PFSK-1 (cell line): ENCODE data around the gene VAV2.

Experiments used
- FOXP2 ChIP-seq: optimal IDR thresholded peaks from 2 replicates; pipeline ENCODE3; 2011; ENCODE audit warnings: borderline replicate concordance, control low read depth, inconsistent platforms; ENCODE audit not compliant: insufficient read depth; ENCODE audit errors: extremely low read length, extremely low read depth
- POLR2AphosphoS5 ChIP-seq: IDR thresholded peaks from 2 replicates; pipeline ENCODE4 v1.6.1; 2012; ENCODE audit warnings: low read depth, mild to moderate bottlenecking, control low read depth, low read length, moderate library complexity
- REST ChIP-seq, 2 experiments: IDR thresholded peaks; 2 replicates each; pipeline versions ENCODE4 v1.6.1 to v1.8.0; 2011 to 2012; ENCODE audit warnings: low read depth in 2 of 2, low read length in 2 of 2, control low read depth in 1 of 2, inconsistent platforms in 1 of 2, mild to moderate bottlenecking in 1 of 2, moderate library complexity in 1 of 2; ENCODE audit not compliant: insufficient read depth in 1 of 2
- SIN3A ChIP-seq: IDR thresholded peaks from 2 replicates; pipeline ENCODE4 v1.6.1; 2012; ENCODE audit warnings: mild to moderate bottlenecking, low read length, moderate library complexity, borderline replicate concordance; ENCODE audit not compliant: insufficient read depth
- TAF1 ChIP-seq: IDR thresholded peaks from 2 replicates; pipeline ENCODE4 v1.6.1; 2012; ENCODE audit warnings: low read length, control low read depth, borderline replicate concordance; ENCODE audit not compliant: insufficient read depth

The VAV2 gene

DNA sequence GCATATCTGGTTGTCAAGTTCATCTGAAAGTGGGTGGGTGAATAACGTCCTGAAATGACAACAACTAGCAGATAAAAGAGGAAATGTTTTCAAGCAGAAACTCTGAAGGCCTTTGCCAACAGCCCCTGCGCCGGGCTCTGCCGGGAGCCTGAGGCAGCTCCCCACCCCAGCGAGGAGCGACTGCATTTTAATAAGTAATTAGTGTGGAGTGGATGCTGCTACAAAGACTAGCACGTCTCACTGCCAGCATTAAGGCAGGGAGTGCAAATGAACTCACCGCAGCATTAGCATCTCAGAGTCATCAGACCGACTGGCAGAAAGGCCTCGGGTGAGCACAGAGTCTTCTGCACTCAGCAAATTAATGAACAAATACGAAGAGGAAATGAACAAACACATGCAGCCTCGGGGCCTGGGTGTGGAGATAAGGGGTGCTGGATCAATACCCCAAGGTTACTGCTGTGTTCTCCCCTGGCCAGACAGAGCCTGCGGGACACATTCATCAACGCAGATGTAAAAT is 63.8 kb downstream of the VAV2 start:
- TF ChIP-seq TAF1 (no peak), FOXP2 (no peak), POLR2AphosphoS5 (no peak), REST (IDR thresholded peaks at IDR 0.05; ENCODE audit: insufficient read depth in 1 of 2, low read depth in 2 of 2, low read length in 2 of 2) (no peak), SIN3A (no peak)

- no peak for TF ChIP-seq POLR2AphosphoS5
- TF ChIP-seq TAF1, result no peak
- TF ChIP-seq SIN3A, result no peak
- TF ChIP-seq FOXP2, result no peak
- TF ChIP-seq REST (IDR thresholded peaks at IDR 0.05; ENCODE audit: insufficient read depth in 1 of 2, low read depth in 2 of 2, low read length in 2 of 2), result no peak
These were observed 65.1 kb downstream of the VAV2 start for GRCh38 chr9:133927041-133927440.

DNA sequence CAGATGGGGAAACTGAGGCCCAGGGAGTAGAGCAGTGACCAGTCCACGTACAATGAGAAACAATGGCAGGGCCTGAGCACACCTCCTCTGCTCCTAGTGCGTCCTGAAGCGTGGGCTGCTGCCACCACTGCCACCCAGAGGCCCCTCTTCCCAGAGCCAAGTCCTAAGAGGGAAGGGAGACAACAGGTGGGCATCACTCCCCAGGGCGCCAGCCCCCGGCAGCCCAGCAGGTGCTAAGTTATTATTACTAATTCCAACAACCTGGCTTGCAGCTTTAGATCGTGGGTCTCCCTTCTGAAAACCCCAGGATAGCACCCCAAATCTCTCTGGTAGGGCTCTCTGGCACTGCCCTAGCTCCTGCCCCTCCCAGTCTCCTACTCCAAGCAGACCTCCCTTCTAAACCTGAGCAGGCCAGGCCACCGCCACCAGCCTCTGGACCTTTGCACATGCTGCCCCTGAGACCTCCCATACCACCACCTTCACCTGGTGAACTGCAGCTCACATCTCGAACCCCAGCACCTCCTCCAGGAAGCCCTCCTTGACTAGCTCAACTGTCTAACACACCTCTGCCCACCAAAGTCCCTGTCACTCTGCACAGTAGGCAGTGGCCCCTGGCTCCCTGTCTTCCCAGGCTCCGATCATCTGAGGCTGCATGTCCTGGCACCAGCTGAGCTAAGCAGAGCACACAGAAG is 65.8 kb downstream of the VAV2 start:
- TF ChIP-seq FOXP2, result no peak
- no peak for TF ChIP-seq SIN3A
- no peak for TF ChIP-seq TAF1
- TF ChIP-seq REST (IDR thresholded peaks at IDR 0.05; ENCODE audit: insufficient read depth in 1 of 2, low read depth in 2 of 2, low read length in 2 of 2), result no peak
- TF ChIP-seq POLR2AphosphoS5, result no peak

DNA sequence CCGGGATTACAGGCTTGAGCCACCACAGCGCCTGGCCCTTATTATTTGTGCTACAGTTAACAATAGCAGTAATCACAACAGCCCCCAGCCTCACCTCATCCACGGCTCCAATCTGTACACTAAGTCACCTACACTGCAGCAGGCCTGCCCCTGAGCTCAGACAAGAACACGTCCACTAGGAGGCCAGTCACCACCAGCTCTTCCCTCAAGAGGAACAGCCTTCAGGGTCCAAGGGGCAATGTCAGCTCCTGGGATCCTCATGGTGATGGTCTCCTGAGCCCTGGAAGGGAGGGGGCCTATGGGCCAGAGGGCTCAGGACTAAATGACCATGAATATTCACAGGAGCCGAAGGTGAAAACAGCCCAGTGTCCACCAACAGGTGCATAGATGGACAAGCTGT is 67.7 kb downstream of the VAV2 start:
- TF ChIP-seq SIN3A (no peak), TAF1 (no peak), POLR2AphosphoS5 (no peak), REST (IDR thresholded peaks at IDR 0.05; ENCODE audit: insufficient read depth in 1 of 2, low read depth in 2 of 2, low read length in 2 of 2) (no peak), FOXP2 (no peak)

DNA sequence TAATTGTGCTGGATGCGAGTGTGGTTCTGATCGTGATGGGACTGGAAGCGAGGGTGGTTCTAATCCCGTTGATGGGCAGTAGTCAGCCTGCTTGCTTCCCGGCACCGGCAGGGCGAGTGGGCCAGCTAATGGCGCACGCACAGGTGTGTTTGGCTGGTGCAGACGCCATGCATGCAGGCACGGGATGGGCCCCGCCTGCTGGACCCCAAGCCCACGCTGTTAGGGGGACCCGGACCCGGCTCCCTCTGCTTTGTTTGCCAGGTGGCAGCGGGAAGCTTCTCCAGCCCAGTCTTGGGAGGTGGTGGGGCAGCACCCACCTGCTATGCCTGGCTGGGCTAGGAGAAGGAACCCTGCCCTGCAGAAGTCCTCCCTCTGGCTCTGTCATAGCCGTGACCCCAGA is 70.3 kb downstream of the VAV2 start:
- TF ChIP-seq TAF1, result no peak
- TF ChIP-seq REST (IDR thresholded peaks at IDR 0.05; ENCODE audit: insufficient read depth in 1 of 2, low read depth in 2 of 2, low read length in 2 of 2), result no peak
- TF ChIP-seq FOXP2, result no peak
- no peak for TF ChIP-seq SIN3A
- no peak for TF ChIP-seq POLR2AphosphoS5
